NCI-H2171 (cell line): ENCODE data around the gene LONP2.
"Not testable (repeated sequence)": the region's sequence is repeated elsewhere in the genome, so short reads cannot be mapped to it uniquely, and the experiment has no call there.

Experiments used
- DNase-seq: peaks from one replicate; lab custom pipeline; 2025; lab: John Stamatoyannopoulos, UW

Gene LONP2

GRCh38 chr16:48395375-48395774, 151.3 kb downstream of the LONP2 start:
- no peak for DNase-seq

- DNase-seq: not testable (repeated sequence)
These were observed 158.4 kb downstream of the LONP2 start for GRCh38 chr16:48402547-48402946.

GRCh38 chr16:48405153-48405552, 161.1 kb downstream of the LONP2 start:
- DNase-seq: no peak

- DNase-seq: no peak
These were observed 161.8 kb downstream of the LONP2 start for GRCh38 chr16:48405907-48406306.
